NOMO-1 treated with DMSO at 0.1 percent for 48 hours (cell line): ENCODE data around the gene CNDP1.
"Not testable (repeated sequence)": the region's sequence is repeated elsewhere in the genome, so short reads cannot be mapped to it uniquely, and the experiment has no call there.

Experiments
- DNase-seq: peaks from one replicate; lab custom pipeline; 2025; ENCODE audit not compliant: unreplicated experiment; lab: John Stamatoyannopoulos, UW

The CNDP1 gene

DNA sequence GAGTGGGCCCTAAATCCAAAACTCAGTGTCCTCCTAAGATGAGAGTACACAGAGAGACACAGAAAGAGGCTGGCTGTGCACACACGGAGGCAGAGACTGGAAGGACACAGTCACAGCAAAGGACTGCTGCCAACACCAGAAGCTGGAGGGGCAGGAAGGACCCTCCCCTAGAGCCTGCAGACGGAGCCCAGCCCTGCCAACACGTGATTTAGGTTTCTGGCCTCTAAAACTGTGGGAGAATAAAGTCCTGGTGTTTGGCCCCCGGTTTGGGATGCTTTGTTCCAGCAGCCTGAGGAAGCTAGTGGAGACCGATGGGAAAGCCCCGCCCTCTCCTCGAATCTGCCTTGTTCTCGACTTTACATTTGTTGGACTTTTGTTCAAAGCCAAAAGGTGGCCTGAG lies 10.6 kb downstream of the CNDP1 start:
- no peak for DNase-seq

DNA sequence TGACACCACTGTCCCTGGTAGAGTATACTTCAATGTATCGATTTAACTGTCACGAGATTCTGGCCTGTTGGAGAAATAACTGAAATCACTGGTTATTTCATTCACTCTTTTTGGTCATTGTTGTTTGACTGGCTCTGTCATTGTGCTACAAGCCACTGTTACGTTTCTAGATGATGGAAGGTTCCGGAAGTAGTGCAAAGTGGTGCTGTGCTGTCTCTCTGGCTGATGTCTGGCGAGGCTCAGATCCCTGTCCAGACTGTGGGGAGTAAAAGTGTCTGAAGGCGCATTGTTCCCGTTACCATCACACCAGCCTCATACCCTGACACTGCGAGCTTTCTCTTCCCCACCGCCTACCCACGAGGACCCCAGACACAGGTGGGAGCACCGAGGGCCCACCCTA lies 11.7 kb downstream of the CNDP1 start:
- no peak for DNase-seq

- no peak for DNase-seq
Measured at GRCh38 chr18:74546751-74547530, 12.6 kb downstream of the CNDP1 start.

DNA sequence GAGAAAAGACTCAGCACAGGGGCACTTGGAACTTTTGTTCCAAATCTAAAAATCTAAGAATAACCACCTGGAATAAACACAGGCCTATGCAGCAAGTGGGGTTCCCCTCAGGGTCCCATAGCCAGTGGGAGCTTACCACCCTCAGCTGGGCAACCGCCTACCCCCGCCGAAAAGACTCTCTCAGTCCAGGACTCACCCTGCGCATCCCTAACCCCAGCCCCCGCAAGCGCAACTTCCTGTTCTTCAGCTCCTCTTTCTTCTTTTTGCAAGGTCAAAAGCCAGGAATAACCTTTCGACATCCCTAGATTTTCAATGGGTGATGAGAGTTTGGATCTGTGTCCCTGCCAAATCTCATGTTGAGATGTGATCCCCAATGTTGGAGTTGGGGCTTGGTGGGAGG lies 13.6 kb downstream of the CNDP1 start:
- no peak for DNase-seq

DNA sequence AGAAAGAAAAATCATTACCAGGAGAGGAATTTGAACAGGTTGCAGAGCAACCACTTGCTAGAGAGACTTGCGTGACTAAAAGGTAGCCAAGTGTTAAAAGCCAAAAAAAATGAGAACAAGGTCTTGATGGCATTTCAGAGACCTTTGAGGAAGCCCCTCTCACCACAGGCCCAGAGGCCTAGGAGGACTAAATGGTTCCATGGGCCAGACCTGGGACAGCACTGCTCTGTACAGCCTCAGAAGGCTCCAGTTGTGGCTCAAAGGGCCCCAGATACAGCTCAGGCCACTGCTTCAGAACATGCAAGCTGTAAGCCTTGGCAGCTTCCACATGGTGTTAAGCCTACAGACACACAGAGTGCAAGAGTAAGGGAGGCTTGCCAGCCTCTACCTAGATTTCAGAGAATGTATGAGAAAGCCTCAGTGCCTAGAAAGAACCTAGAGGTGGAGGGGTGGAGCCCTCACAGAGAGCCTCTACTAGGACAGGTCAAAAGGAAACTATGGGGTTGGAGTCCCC lies 15.3 kb downstream of the CNDP1 start:
- DNase-seq, result no peak

DNA sequence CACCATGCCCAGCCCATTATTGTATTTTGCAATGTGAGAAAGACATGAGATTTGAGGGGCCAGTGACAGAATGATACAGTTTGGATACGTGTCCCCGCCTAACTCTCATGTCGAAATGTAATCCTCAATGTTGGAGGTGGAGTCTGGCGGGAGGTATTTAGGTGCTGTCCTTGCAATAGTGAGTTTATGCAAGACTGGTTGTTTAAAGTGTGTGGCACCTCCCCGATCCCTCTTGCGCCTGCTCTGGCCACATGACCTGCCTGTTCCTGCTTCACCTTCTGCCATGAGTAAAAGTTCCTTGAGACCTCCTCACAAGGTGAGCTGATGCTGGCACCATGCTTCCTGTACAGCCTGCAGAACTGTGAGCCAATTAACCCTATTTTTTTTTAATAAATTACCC lies 16.6 kb downstream of the CNDP1 start:
- DNase-seq, result peak; percentile 29

DNA sequence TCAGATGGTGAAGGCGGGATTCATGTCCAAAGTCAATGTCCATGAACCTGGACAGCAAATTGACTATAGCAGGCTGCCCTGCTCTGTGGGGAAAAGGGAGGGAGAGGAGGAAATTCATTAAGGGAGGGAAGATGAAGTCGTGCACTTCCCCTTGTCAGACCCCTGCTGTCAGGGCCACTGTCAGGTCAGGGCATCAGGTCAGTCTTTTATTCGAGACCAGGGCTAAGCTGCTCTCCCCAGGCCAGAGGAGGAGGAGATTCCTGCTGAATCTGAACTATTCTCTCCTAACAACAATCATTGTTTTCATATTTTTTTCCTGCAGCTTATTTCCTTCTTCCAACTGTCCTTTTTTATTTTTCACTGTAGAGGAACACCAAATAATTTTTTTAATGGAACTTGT lies 17.2 kb downstream of the CNDP1 start:
- no peak for DNase-seq

DNA sequence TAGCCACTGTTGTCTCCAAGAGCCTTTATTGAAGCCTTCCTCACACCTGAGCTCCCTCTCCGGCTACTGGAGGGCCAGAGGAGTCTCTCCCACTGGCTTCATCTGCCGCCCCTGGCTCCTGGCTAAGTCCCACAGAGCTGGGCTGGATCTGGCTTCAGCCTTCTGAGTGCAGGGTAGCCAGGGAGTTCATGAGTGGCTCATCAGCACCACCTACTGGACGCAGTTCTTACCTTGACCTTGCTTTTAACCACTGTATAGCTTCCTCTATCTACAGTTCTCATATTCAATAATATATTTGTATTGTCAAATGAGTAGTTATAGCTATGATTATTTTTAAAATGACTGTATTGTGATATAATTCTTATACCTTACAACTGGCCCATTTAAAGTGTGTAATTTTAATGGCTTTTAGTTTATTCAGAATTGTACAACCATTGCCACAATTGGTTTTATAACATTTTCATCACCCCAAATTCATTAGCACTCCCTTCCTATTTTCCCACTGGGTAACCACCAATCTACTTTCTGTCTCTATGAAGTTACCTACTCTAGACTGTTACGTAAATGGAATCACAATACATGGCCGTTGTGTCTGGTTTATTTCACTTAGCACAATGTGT lies 17.7 kb downstream of the CNDP1 start:
- peak; percentile 91 for DNase-seq

DNA sequence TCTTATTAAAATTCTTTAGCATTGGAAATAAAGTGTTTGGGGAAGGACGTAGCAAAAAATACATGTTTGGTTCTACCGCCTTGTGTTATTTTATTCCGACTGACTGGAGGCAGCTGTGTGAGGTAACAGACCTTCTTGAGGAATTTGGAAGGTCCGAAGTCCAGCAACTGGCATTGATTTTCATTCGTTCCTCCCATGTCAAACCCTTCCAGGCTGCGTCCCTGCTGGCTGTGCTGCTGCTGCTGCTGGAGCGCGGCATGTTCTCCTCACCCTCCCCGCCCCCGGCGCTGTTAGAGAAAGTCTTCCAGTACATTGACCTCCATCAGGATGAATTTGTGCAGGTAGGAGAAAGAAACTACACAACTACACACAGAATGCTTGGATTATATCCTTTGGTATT lies 21.8 kb downstream of the CNDP1 start:
- no peak for DNase-seq

GRCh38 chr18:74558096-74558495 lies 23.8 kb downstream of the CNDP1 start:
- no peak for DNase-seq

DNA sequence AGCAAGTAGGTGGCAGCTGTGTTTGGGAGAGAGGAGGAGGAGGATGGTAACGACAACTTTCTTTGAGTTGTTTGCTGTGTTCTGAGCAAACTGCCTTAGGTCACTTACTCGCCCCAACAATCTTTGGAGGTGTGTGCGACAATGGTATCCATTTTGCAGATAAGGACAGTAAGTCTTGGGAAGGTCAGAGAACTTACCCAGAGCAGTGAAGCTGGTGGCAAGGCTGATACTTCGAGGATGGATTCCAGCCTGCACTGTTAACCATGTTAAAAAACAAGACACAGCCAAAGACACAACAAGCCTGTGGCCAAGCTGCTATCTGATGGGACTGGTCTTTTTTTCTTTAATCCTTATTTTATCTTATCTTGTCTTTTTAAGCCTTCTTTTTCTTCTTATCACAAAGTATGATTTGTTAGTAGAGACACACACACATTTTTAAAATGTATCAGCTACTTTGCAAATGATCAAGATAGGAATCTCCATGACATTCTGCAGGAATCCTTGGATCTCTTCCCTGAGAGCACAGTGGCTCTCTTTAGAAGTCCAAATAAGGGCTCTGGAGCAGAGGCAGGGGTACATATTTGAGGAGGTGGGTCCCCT lies 27.9 kb downstream of the CNDP1 start:
- no peak for DNase-seq

DNA sequence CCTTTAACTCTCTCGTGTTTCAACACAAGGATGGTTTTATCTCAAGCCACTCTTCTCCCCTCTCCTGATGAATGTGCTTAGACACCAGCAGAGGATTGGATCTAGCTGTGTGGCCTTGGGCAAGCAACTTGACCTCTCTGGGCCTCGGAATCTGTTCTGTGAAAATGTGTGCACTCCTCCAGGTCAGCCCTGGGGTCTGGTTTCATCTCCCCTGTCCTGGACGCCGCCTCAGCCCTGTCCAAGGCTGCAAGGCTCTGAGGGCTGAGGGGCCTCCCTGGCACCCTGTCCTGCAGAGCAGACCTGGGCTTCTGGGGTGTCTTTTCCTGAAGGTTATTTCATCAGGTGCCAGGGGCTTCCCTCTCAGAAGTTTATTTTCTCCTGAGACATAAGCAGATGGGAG lies 28.5 kb downstream of the CNDP1 start:
- DNase-seq, result no peak

DNA sequence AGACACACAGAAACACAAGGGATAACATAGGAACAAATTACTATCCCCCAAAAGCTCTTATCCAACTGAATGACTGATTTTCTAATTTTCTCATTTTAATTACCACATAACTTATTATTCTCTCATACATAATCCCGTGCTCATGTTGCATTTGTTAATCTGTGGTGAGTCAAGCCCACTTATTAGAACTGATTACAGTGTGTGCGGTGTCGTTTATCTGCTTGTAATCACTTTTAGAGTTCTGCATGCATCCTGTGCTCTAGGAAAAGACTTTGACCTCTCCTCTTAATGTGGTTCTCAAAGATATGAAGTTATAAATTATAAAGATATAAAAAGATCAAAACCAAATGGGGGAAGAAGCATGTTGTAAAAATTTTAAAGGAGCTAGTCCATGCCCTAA lies 29.7 kb downstream of the CNDP1 start:
- DNase-seq, result no peak

DNA sequence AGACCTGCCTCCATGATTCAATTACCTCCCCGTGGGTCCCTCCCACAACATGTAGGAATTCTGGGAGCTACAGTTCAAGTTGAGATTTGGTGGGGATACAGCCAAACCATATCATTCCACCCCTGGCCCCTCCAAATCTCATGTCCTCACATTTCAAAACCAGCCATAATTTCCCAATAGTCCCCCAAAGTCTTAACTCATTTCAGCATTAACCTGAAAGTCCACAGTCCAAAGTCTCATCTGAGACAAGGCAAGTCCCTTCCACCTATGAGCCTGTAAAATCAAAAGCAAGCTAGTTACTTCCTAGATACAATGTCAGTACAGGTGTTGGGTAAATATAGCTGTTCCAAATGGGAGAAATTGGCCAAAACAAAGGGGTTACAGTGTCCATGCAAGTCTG lies 30.9 kb downstream of the CNDP1 start:
- DNase-seq, result not testable (repeated sequence)

DNA sequence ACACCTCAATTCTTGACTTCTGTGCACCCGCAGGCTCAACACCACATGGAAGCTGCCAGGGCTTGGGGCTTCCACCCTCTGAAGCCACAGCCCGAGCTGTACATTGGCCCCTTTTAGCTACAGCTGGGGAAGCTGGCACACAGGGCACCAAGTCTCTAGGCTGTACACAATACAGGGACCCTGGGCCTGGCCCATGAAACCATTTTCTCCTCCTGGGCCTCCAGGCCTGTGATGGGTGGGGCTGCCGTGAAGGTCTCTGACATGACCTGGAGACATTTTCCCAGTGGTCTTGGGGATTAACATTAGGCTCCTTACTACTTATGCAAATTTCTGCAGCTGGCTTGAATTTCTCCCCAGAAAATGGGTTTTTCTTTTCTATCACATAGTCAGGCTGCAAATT lies 31.7 kb downstream of the CNDP1 start:
- DNase-seq, result not testable (repeated sequence)

DNA sequence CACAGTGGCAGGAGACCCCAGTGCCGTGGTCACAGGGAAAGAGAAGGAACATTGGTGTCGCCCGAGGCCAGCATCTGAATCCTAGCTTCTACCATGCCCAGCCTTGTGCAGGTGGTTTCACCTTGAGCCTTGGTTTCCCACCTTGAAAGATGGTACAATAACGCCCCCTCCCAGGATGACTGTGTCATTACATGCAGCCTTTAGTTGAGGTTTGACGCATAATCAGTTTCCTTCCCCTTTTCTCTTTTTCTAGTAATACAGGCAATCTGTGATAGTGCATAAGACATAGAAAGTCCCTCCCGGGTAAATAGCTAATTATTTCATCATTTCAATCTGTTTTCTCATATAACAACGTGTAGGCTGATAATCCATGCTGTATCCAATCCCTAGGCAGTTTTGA lies 33.5 kb downstream of the CNDP1 start:
- peak; percentile 64 for DNase-seq

DNA sequence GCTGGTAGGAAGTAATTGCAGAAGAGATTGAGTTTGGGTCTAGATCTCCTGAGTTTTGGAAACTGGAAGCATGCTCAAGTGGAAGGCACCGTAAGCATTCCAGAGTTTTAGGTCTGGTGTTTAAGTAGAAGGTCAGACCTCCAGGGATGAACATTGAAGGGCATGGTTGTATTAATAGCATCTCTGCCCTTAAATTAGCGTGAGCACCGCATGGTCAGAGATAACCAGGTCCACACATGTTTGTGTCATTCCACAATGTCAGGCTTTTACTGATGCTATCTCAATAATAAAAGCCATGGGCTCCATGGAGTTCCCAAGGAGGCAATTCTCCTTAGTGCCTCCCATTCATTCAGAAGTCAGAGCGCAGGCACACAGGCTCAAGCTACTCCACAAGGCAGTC lies 35.1 kb downstream of the CNDP1 start:
- no peak for DNase-seq

- DNase-seq, result no peak
Measured at GRCh38 chr18:74570266-74570665, 36.0 kb downstream of the CNDP1 start.

GRCh38 chr18:74571895-74572680 lies 37.8 kb downstream of the CNDP1 start:
- no peak for DNase-seq

DNA sequence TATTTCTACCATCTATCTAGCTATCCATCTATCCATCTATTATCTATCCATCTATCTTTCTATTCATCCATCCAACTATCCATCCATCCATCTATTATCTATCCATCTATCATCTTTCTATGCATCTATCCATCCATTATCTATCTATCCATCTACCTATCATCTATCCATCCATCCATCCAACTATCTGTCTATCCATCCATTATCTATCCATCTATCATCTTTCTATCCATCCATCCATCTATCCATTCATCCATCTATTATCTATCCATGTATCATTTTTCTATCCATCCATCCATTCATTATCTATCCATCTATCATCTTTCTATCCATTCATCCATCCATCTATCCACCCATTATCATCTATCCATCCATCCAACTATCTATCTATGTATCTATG lies 38.8 kb downstream of the CNDP1 start:
- no peak for DNase-seq

DNA sequence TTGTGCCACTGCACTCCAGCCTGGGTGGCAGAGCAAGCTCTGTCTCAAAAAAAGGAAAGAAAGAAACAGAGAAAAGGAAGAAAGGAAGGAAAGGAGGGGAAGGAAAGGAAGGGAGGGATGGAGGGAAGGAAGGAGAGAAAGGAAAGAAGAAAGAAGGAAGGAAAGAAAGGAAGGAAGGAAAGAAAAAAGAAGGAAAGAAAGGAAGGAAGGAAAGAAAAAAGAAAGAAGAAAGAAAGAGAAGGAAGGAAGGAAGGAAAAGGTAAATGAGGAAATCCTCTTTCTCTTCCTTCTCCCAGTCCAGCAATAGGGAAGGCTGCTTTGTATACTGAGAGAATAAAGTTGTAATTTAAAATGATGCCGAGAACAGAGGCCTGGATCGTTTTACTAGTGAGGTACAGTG lies 40.6 kb downstream of the CNDP1 start:
- DNase-seq, result no peak
